ENCODE data around the gene ANKRD60.
A peak's percentile ranks its signal among the peaks of the same experiment; 100 is the strongest.

The ANKRD60 gene

GRCh38 chr20:58184063-58184462, 44.4 kb downstream of the ANKRD60 start:
- DNase-seq, result no peak

- no peak for DNase-seq
These were observed 45.8 kb downstream of the ANKRD60 start for GRCh38 chr20:58182521-58183140.

DNA sequence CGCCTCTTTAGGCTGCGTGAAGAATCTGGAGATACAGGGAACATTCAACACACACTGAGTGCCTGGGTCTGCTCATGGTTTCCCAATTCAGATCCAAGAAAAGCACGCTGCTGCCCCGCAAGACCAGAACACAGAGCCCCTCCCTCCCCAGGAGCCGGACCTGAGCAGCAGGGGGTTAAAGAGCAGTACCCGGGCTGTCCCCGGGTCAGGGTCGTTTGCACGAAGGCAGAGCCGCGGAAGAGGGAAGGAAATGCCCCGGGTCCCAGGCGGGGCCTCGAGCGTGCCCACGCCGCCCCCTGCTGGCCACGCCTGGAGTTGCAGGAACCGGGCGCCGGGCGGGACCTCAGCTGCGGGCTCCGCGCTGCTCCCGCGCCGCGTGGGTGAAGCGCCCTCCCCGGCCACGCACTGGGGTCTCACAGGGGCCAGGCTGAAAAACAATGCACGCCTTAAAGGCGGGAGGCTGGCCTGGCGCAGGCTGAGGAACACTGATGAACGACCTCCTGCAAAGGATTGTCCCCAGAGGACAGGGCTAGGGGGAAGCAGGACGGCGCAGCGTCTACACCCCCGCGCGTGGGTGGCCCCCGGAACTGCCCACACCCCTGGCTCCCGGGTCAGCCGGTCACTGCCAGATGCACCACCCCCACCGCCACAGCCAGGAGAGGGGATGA, 48.9 kb downstream of the ANKRD60 start:
- DNase-seq, result peak; percentile 33 to 57

DNA sequence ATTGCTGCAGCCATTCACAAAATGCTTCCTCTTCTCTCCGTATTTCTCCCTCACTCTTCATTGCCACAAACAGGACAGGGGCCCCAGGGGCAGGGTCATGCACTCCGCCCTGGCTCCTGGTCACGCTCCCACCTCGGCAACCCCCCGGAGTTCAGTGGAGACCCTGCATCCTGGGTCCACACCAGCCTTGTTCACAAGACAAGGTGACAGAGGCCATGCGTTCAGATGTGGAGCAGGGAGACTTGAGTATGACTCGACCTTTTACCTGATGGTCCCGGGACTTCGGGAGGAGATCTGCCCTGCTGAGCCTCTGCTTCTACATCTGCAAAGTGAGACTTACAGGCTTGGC, 49.4 kb downstream of the ANKRD60 start:
- DNase-seq, result peak in 1 of 2 experiments; percentile 19

GRCh38 chr20:58177799-58178198, 50.7 kb downstream of the ANKRD60 start:
- no peak for DNase-seq

DNA sequence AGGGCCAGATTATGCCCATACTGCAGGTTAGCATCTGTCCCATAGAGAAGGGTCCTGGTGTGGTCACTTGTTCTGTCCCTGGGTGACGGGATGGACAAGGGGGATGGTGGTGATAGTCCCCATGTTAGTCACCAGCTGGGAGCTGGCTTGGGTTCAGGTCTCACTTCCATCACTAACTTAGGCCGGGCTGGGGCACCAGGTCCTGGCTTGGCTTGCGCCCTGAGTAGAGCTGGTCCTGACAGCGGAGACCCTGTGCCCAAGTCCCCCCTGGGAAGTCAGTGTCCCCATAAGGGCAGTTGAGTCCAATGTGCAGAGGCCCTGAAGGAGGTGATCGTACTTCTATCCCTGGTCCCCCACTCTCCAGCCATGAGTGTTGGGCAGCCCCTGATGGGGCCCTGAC, 52.6 kb downstream of the ANKRD60 start:
- DNase-seq, result no peak

GRCh38 chr20:58175425-58175824, 53.0 kb downstream of the ANKRD60 start:
- no peak for DNase-seq

- DNase-seq, result no peak
These were observed 53.7 kb downstream of the ANKRD60 start for GRCh38 chr20:58174708-58175280.

DNA sequence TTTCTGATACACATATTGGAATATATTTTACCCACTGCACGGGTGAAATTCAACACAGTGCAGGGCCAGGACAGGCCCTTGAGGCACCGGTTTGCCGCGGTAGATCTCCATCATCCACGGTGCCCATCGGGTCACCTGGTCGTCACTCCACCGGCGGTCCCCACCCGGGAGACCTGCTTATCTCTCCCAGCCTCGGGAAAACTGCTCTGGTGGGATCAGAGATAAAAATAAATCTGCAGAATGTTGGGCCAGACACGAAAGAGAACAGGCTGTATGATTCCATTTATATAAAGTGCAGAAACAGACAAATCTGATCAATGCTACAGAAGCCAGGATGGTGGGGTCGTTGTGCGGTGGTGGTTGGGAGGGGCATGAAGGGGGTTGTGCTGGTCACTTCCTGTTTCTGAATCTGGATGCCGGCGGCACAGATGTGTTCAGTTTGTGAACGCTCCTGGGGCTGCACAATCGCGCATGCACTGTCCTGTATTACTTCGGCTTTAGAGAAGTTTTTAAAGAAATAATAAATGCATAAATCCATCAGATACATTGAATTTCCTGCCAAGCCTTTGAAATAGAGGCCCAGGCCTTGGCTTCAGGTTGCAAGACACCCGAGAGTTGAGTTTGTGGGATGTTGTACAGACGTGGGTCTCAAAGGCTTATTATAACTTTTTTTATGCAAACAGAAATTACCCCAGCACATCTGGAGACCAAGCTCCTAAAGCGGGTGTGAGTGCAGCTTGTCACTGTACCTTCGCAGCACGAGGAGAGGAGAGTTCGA, 54.3 kb downstream of the ANKRD60 start:
- DNase-seq, result no peak

- DNase-seq, result no peak
These were observed 55.4 kb downstream of the ANKRD60 start for GRCh38 chr20:58173091-58173490.

DNA sequence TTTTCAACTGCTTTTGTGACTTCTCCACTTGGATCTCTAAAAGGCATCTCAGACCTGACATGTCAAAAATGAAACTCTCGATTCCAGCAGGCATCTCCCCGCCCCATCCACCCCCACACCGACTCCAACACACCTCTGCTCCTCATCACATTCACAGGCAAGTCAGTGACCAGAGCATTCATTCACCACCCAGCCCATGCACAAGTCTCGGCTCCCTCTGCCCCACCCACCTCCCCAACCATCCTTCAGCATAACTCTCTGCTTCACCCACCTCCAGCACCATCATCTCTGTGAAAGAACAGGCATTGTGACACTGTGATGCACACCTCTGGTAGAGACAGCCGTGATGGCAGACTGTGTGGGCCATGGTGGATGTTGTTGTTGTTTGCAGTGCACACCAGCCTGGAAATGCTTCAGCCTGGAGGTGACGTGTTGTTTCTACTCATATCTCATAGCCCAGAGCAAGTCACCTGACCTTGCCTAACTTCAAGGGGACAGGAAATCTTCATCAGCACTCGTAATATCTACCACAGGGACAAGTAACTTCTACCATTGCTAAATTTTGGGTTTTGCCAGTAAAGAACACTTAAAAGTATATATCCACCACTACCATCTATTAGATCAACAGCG, 56.5 kb downstream of the ANKRD60 start:
- no peak for DNase-seq

DNA sequence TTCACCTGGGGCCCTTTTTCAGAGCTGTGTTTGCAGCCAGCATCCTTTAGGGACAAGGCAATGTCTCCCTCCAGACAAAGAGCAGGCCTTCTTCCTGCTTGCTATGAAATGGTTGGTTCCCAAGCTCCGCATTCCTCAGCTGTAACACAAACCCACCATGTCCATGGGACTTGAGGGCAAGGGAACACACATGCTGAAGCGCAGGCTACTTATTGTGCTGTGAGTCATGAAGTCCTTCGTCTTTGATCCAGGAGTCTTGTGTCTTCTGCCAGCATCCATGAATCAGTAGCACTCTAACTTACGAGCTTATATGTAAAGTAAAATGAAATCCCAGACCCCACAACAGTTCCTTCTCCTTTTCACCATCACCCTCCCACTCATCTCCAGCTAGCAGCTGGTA, 59.0 kb downstream of the ANKRD60 start:
- DNase-seq, result no peak

DNA sequence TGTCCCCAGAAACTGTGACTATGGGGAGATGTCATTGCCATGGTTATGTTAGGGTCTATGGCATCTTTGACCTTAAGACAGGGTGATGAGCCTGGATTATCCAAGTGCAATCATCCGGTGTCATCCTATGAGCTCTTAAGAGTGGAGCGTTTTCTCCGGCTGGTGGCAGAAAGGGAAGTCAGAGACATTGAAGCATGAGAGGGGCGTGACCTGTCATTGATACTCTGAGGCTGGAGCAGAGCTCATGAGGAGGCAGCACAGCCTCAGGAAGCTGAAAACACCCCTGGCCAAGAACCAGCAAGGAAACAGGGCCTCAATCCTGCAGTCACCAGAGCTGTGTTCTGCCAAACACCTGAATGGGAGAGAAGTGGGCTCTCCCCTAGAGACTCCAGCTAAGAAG, 59.6 kb downstream of the ANKRD60 start:
- no peak for DNase-seq

GRCh38 chr20:58167759-58168158, 60.7 kb downstream of the ANKRD60 start:
- no peak for DNase-seq

All from Kasumi-1 (cell line).